LNCAP (cell line): ENCODE results near the gene ANTXR1.

Source experiments
- TF ChIP-seq, protein P1 (sequence below): fragments of 450-650 bp; IDR thresholded peaks from 2 replicates; pipeline ENCODE4 v1.5.1; 2017; ENCODE audit warnings: mild to moderate bottlenecking

The ANTXR1 gene

DNA sequence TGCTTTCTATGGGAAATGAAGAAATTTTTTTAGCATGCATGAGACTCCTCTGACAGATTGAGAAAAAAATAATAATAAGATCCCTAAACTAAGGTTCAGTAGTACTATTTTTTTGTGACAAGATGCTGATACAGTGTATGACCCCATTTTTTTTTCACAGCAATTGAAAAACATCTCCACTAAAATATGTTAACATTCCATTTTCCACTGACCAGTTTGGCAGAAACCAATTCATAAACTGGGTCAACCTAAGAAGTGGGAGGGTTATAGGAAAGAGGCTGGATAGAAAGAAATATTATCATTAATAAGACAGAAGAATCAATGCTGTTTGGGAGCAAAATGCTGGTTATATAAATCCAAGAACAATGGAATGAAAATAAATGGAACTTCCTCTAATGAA is 182.7 kb downstream of the ANTXR1 start:
- TF ChIP-seq, protein P1, sequence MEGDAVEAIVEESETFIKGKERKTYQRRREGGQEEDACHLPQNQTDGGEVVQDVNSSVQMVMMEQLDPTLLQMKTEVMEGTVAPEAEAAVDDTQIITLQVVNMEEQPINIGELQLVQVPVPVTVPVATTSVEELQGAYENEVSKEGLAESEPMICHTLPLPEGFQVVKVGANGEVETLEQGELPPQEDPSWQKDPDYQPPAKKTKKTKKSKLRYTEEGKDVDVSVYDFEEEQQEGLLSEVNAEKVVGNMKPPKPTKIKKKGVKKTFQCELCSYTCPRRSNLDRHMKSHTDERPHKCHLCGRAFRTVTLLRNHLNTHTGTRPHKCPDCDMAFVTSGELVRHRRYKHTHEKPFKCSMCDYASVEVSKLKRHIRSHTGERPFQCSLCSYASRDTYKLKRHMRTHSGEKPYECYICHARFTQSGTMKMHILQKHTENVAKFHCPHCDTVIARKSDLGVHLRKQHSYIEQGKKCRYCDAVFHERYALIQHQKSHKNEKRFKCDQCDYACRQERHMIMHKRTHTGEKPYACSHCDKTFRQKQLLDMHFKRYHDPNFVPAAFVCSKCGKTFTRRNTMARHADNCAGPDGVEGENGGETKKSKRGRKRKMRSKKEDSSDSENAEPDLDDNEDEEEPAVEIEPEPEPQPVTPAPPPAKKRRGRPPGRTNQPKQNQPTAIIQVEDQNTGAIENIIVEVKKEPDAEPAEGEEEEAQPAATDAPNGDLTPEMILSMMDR, result no peak

GRCh38 chr2:69196327-69197117 is 183.5 kb downstream of the ANTXR1 start:
- TF ChIP-seq, protein P1, result no peak

- TF ChIP-seq, protein P1, result no peak
Observed at GRCh38 chr2:69200107-69200520, 187.1 kb downstream of the ANTXR1 start.

GRCh38 chr2:69201259-69201658 is 188.3 kb downstream of the ANTXR1 start:
- TF ChIP-seq, protein P1, result no peak

DNA sequence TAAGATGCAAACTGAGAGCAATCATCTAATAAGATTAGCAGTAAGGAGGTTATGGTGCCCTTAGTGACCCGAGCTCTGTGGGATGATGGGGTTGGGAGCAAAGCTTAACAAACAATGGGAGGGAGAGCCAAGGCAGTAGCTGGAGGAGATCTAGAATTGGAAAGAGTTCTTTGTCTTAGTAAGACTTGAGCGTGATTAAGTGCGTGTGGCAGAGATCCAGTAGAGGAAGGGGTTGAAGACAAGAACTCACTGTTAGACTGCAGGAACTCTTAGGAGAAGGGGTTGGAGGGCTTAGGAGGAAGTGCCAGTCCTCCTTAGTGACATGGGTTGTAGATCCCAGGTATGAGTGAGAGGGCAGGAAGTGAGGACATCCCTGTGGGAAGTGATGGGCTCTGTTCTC is 189.3 kb downstream of the ANTXR1 start:
- TF ChIP-seq, protein P1, result no peak

- TF ChIP-seq, protein P1, result no peak
Observed at GRCh38 chr2:69203166-69203985, 190.4 kb downstream of the ANTXR1 start.

- TF ChIP-seq, protein P1, result no peak
Observed at GRCh38 chr2:69204654-69205053, 191.7 kb downstream of the ANTXR1 start.
